DOHH2 (cell line): ENCODE data around the gene GATA3.

Experiments used
- H3F3A ChIP-seq: fragments of 200-600 bp; sonication (generic), shearing (Covaris generic); 2 replicates; pipeline ENCODE4 v1.6.0; 2016; ENCODE audit warnings: antibody characterized with exemption, mild to moderate bottlenecking; ENCODE audit not compliant: control insufficient read depth, insufficient read depth
- H3K27ac ChIP-seq: fragments of 200-600 bp; sonication (generic); 2 replicates; pipeline ENCODE4 v1.5.1; 2014; ENCODE audit warnings: low read depth, mild to moderate bottlenecking, low read length, moderate library complexity
- H3K27me3 ChIP-seq: fragments of 200-600 bp; sonication (generic); 2 replicates; pipeline ENCODE4 v1.6.1; 2014; ENCODE audit warnings: mild to moderate bottlenecking, low read length, mixed read lengths; ENCODE audit not compliant: control insufficient read depth
- H3K36me3 ChIP-seq: fragments of 200-600 bp; sonication (generic); 2 replicates; pipeline ENCODE4 v1.6.1; 2014; ENCODE audit warnings: mild to moderate bottlenecking, low read length, moderate library complexity, mixed read lengths; ENCODE audit not compliant: control insufficient read depth
- H3K4me1 ChIP-seq: fragments of 200-600 bp; sonication (generic); 2 replicates; pipeline ENCODE4 v1.6.1; 2014; ENCODE audit warnings: mild to moderate bottlenecking, low read length, mixed read lengths; ENCODE audit not compliant: control insufficient read depth
- H3K4me2 ChIP-seq: fragments of 200-600 bp; sonication (generic); 2 replicates; pipeline ENCODE4 v1.6.0; 2014; ENCODE audit warnings: mild to moderate bottlenecking, low read length, moderate library complexity
- H3K4me3 ChIP-seq: fragments of 200-600 bp; sonication (generic); 2 replicates; pipeline ENCODE4 v1.5.1; 2014; ENCODE audit warnings: mild to moderate bottlenecking, low read length, mixed read lengths
- H3K79me2 ChIP-seq: fragments of 200-600 bp; sonication (generic); 2 replicates; pipeline ENCODE4 v1.6.1; 2014; ENCODE audit warnings: mild to moderate bottlenecking, low read length, mixed read lengths; ENCODE audit not compliant: control insufficient read depth
- H3K9me2 ChIP-seq: fragments of 200-600 bp; sonication (generic); replicated peaks from 2 replicates; pipeline ENCODE4 v1.6.1; 2014; ENCODE audit warnings: mild to moderate bottlenecking, low read length, mixed read lengths; ENCODE audit not compliant: control insufficient read depth
- H3K9me3 ChIP-seq: fragments of 200-600 bp; sonication (generic); 2 replicates; pipeline ENCODE4 v1.6.1; 2014; ENCODE audit warnings: antibody characterized with exemption, low read length, mixed read lengths; ENCODE audit not compliant: control insufficient read depth, insufficient read depth
- H4K20me1 ChIP-seq: fragments of 200-600 bp; sonication (generic); 2 replicates; pipeline ENCODE4 v1.6.0; 2014; ENCODE audit warnings: low read depth, mild to moderate bottlenecking, antibody characterized with exemption, low read length, moderate library complexity; ENCODE audit not compliant: control insufficient read depth, insufficient read depth
- CTCF ChIP-seq: fragments of 200-600 bp; sonication (generic); IDR thresholded peaks from one replicate; pipeline ENCODE4 v1.5.1; 2014; ENCODE audit warnings: antibody characterized with exemption, mild to moderate bottlenecking, low read depth, low read length; ENCODE audit not compliant: poor library complexity, severe bottlenecking
- EZH2phosphoT487 ChIP-seq: fragments of 200-600 bp; sonication (generic); IDR thresholded peaks from 2 replicates; pipeline ENCODE4 v1.6.1; 2017; ENCODE audit warnings: borderline replicate concordance, mild to moderate bottlenecking, antibody characterized with exemption, low read length, moderate library complexity, mixed read lengths

GATA3 gene

GRCh38 chr10:8050556-8051108 lies 3.9 kb upstream of the GATA3 start:
- H3K79me2 ChIP-seq, result no peaks in the 10 kb centered on the region
- no peaks in the 10 kb centered on the region for H4K20me1 ChIP-seq
- H3K9me3 ChIP-seq, result no peaks in the 10 kb centered on the region; the same call in 1 of the 2 replicates
- no peak overlapping the region for H3K4me2 ChIP-seq
- no peaks in the 10 kb centered on the region for H3K9me2 ChIP-seq
- H3K4me3 ChIP-seq, result no peak overlapping the region
- no peaks in the 10 kb centered on the region for H3K4me1 ChIP-seq
- peaks cover 30% of the 10 kb centered on the region for H3K27me3 ChIP-seq
- H3K27ac ChIP-seq, result no peak overlapping the region
- H3F3A ChIP-seq, result no peaks in the 10 kb centered on the region
- no peak for TF ChIP-seq EZH2phosphoT487
- no peaks in the 10 kb centered on the region for H3K36me3 ChIP-seq

- Histone ChIP-seq H3K9me3 (no peaks in the 10 kb centered on the region; the same call in 1 of the 2 replicates), H3K4me3 (no peak overlapping the region), H3K4me1 (no peaks in the 10 kb centered on the region), H3F3A (no peaks in the 10 kb centered on the region), H3K27me3 (peaks cover 24% of the 10 kb centered on the region), H3K4me2 (no peak overlapping the region), H3K36me3 (no peaks in the 10 kb centered on the region), H3K79me2 (no peaks in the 10 kb centered on the region), H3K9me2 (no peaks in the 10 kb centered on the region), H4K20me1 (no peaks in the 10 kb centered on the region), H3K27ac (no peak overlapping the region)
- no peak for TF ChIP-seq EZH2phosphoT487
- TF ChIP-seq CTCF, result no peak
Measured at GRCh38 chr10:8051109-8051821, 3.2 kb upstream of the GATA3 start.

- Histone ChIP-seq H3K27ac (no peak overlapping the region), H3K4me3 (no peak overlapping the region), H3K27me3 (peaks cover 19% of the 10 kb centered on the region), H3K79me2 (no peaks in the 10 kb centered on the region), H4K20me1 (no peaks in the 10 kb centered on the region), H3F3A (no peaks in the 10 kb centered on the region), H3K4me2 (no peak overlapping the region), H3K36me3 (no peaks in the 10 kb centered on the region), H3K4me1 (no peaks in the 10 kb centered on the region), H3K9me3 (no peaks in the 10 kb centered on the region; the same call in 1 of the 2 replicates), H3K9me2 (no peaks in the 10 kb centered on the region)
- TF ChIP-seq CTCF (no peak), EZH2phosphoT487 (no peak)
Measured at GRCh38 chr10:8051851-8052257, 2.6 kb upstream of the GATA3 start.

- Histone ChIP-seq H3K27me3 (peaks cover 13% of the 10 kb centered on the region), H3K36me3 (no peaks in the 10 kb centered on the region), H3K9me2 (no peaks in the 10 kb centered on the region), H3K79me2 (no peaks in the 10 kb centered on the region), H3K4me1 (no peaks in the 10 kb centered on the region), H3K4me3 (no peak overlapping the region), H3F3A (no peaks in the 10 kb centered on the region), H3K27ac (no peak overlapping the region), H3K4me2 (no peak overlapping the region), H4K20me1 (no peaks in the 10 kb centered on the region), H3K9me3 (no peaks in the 10 kb centered on the region; the same call in 1 of the 2 replicates)
- TF ChIP-seq CTCF (no peak), EZH2phosphoT487 (no peak)
Measured at GRCh38 chr10:8052341-8052955, 2.0 kb upstream of the GATA3 start.
